OCI-M1 (cell line): ENCODE results near the gene HNRNPLL.
"Not testable (repeated sequence)": the region's sequence is repeated elsewhere in the genome, so short reads cannot be mapped to it uniquely, and the experiment has no call there.

Experiments used
- DNase-seq: peaks from one replicate; lab custom pipeline; 2025; lab: John Stamatoyannopoulos, UW

HNRNPLL gene

GRCh38 chr2:38602732-38603401 lies at the start of gene HNRNPLL:
TSS of gene HNRNPLL (minus strand) at chr2:38602928. CDS start at chr2:38602626, 302 bp downstream.
- peak; percentile 99 for DNase-seq

GRCh38 chr2:38650717-38651116 lies 48.0 kb upstream of the HNRNPLL start:
- no peak for DNase-seq

- no peak for DNase-seq
These were observed 47.3 kb upstream of the HNRNPLL start for GRCh38 chr2:38650012-38650411.

GRCh38 chr2:38649176-38649728 lies 46.5 kb upstream of the HNRNPLL start:
- DNase-seq, result no peak

DNA sequence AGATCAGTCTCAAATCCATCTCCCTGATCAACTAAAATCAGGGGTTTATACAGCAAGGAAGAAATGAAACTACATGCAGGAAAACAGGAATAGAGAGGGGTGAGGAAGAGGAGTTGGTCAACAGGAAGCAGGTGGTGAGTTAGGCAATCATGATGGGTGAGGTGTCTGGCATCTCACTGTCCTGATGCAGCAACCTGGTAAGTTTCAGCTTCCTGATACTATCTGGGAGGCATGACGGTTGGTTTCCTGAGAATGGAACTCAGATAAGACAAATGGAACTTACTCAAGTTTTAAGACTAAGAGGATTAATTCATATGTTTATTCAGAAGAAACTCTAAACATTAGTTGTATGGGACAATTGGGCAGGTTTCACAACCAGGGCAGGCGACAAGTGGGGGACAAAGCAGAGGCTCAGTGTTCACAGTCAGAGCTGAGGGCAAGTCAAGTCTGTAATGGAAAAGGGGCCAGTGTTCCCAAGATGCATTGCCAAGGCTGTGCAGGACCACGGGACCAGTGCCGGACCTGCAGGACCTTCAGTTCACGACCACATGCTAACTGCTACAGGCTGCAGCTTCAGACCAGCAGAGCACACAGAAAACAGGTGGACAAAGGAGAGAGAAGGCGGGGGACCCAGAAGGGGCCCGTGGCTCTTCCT lies 45.5 kb upstream of the HNRNPLL start:
- peak; percentile 42 for DNase-seq

DNA sequence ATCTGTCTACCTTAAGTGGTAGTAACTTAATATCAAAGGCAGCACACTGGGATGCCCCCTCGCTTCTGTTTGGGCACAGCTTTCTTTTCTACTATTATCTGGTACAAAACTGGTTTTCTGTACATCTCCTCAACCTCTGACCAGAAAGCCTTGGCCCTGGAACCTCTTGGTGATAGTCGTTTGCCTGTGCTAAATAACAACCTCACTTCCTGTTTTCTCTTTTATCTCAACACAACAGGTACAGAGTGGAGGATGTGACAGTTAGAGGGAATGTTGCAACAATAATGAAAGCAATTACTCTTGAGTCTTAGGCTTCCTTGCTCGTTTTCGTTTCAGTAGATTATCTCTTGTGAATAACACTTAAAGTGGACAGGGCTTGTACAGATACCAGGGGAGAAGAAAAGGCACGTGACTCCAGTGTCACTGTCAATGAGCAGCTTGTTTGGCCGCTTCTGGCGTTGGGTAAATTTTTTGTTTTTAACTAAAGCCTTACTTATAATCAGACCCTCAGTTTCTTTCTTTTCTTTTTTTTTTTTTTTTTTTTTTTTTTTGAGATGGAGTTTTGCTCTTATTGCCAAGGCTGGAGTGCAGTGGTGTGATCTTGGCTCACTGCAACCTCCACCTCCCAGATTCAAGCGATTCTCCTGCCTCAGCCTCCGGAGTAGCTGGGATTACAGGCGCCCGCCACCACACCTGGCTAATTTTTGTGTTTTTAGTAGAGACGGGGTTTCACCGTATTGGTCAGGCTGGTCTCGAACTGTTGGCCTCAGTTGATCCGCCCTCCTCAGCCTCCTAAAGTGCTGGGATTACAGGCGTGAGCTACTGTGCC lies 41.2 kb upstream of the HNRNPLL start:
- DNase-seq, result peak; percentile 99

DNA sequence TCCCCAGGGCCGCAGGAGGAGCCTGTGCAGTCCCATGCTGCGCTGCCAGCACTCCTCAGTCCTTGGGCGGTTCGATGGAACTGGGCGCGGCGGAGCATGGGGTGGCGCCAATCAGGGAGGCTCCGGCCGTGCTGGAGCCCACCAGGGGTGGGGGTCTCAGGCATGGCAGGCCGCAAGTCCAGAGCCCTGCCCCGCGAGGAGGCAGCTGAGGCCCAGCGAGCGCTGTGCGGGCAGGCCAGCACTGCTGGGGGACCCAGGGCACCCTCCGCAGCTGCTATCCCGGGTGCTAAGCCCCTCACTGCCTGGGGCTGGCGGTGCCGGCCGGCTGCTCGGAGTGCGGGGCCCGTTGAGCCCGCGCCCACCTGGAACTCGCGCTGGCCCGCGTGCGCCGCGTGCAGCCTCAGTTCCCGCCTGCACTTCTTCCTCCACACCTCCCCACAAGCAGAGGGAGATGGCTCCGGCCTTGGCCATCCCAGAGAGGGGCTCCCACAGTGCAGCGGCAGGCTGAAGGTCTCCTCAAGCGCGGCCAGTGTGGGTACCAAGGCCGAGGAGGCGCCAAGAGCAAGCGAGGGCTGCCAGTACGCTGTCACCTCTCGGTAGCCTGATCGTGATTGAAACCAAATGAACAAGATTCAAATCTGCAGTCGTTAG lies 40.4 kb upstream of the HNRNPLL start:
- DNase-seq, result no peak

DNA sequence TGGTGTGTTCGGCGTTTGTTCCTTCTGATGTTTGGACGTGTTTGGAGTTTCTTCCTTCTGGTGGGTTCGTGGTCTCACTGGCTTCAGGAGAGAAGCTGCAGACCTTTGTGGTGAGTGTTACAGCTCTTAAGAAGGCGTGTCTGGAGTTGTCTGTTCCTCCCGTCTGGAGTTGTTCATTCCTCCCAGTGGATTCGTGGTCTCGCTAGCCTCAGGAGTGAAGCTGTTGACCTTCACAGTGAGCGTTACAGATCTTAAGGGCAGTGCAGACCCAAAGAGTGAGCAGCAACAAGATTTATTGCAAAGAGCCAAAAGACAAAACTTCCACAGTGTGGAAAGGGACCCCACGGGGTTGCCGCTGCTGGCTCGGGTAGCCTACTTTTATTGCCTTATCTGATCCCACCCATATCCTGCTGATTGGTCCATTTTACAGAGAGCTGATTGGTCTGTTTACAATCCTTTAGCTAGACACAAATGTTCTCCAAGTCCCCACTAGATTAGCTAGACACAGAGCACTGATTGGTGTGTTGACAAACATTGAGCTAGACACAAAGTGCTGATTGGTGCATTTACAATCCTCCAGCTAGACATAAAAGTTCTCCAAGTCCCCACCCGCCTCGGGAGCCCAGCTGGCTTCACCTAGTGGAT lies 39.8 kb upstream of the HNRNPLL start:
- not testable (repeated sequence) for DNase-seq

- DNase-seq, result no peak
These were observed 33.3 kb upstream of the HNRNPLL start for GRCh38 chr2:38636069-38636468.

GRCh38 chr2:38635139-38635538 lies 32.4 kb upstream of the HNRNPLL start:
- no peak for DNase-seq

DNA sequence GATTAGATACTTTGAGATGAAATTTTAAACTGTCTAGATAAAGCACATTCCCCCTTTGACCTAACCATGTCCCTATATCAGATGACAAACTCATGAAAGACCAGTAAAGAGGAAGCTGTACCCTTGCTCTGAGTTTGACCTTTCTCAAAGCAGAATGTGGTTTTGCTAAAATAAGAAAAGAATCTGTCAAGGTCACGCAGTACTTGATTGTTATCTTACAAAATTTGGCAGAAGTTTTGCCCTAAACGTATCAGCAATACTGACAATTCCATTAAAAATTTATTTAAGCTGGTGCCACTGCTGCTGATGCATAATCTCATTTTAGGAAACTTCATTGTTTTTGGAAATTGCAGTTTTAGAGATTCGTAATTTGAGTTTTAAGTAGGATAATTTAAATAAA lies 32.0 kb upstream of the HNRNPLL start:
- peak; percentile 91 for DNase-seq

DNA sequence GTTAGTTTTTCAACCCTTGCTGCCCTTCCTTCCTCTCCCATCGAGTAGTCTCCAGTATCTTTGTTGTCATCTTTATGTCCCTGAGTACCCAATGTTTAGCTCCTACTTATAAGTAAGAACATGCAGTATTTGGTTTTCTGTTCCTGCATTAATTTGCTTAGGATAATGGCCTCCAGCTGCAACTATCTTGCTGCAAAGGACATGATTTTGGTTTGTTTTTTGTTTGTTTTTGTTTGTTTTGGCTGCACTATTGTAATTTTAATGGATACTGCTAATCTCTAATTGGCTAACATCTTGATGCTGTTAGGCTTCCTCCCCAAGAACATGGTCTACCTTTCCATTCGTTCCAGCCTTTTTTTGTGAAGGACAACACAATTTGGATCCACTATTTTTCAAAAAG lies 31.2 kb upstream of the HNRNPLL start:
- DNase-seq, result no peak

GRCh38 chr2:38632980-38633379 lies 30.3 kb upstream of the HNRNPLL start:
- DNase-seq, result no peak

- no peak for DNase-seq
These were observed 29.2 kb upstream of the HNRNPLL start for GRCh38 chr2:38631976-38632375.

DNA sequence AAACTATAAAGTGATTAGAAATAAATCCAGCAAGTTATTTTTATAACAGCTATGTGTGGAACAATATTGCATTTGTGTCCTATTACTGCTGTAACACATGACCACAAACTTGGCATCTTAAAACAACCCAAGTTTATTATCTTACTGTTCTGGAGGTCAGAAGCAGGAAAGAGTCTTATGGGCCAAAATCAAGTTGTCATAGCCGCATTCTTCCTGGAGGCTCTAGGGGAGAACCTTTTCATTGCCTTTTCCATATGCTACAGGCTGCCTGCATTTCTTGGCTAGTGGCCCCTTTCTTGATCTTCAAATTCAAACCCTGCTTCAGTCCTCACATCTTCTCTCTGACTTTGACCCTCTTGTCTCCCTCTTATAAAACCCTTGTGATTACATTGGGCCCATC lies 27.0 kb upstream of the HNRNPLL start:
- no peak for DNase-seq

DNA sequence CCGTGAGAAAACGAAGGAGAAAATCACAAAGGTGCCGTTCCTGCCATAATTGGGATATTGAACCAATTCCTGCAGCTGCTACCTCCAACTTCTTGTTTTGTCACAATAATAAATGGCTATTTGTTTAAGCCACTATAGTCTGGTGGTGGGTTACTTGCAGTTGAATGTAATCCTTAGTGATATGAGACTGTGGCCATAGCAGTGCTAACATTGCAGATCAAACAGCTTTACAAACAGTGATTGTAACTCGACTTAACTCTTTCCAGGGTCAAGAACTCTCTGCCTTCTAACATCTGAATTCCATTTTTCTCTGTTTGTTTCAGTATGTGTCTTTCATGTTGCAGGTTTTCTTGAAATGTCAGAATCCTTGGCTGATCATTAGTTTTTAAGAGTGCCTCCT lies 24.7 kb upstream of the HNRNPLL start:
- DNase-seq, result no peak

DNA sequence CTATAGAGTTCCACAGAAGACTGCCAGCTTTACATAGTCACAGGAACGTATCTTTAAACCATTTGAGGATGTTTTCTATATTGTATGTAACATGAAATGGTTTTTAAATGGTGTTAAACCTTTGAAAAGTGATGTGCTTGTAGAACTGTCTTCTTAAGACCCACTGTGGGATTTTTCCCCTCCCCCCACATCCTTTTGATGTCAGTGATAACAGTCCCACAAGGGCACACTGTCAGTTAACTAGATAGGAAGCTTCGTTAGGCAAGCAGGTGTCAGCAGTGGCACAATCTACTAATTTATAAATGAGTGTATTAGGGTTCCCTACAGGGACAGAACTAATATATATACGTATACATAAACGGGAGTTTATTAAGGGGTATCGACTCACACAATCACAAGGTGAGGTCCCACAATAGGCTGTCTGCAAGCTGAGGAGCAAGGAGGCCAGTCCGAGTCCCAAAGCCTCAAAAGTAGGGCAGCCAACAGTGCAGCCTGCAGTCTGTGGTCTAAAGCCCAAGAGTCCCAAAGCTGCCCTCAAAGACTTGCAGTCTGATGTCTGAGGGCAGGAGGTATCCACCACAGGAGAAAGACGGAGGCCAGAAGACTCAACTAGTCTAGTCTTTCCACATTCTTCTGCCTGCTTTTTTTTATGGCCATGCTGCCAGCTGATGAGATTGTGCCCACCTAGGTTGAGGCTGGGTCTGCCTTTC lies 23.8 kb upstream of the HNRNPLL start:
- DNase-seq, result peak; percentile 29

DNA sequence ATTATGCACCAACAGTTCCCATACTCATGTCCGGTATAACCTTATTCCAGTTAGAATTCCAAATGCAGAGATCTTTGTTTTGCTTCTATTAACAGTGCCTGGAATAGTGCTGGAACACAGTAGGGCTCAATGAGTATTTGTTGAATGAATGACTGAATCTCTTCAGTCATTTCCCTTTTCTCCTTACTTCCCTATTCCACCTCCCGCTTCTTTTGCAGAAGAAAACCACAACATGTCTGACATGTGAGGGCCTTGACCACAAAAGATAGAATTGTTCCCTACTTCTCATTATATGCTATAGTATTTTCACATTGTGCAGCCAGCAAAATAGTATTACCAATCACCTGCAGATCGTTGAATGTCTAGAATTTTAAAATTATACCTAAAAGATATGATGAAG lies 19.5 kb upstream of the HNRNPLL start:
- peak; percentile 93 for DNase-seq

- no peak for DNase-seq
These were observed 18.3 kb upstream of the HNRNPLL start for GRCh38 chr2:38621018-38621417.

DNA sequence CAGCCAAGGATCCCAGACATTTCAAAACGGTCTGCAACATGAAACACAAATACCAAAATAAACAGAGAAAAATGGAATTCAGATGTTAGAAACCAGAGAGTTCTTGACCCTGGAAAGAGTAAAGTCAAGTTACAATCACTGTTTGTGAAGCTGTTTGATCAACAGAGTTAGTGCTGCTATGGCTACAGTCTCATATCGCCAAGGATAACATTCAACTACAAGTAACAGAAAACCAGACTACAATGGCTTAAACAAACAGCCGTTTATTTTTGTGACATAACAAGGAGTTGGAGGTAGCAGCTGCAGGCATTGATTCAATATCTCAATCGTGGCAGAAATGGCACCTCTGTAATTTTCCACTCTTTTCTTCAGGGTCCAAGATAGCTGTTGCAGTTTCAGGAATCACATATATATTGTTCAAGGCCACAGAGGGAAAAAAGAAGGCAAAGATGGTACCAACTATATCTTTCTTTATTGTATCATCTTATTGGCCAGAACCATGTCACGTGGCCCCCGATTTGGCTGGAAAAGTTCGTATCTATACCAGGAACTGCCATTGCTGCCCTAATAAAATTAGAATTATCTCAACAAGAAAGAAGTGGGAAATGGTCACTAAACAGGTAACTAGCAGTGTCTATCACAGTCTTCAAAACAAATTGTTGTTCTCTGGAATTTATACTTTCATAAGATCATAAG lies 17.7 kb upstream of the HNRNPLL start:
- no peak for DNase-seq
